Tibial artery (tissue), 4 donors: ENCODE results near the gene GPRC5B.

Experiments
- DNase-seq, 2 donors: peaks; one replicate each; pipeline ENCODE4 v3.0.0-alpha.2; 2019
- H3K27ac ChIP-seq, 2 donors: fragments of 200-600 bp; sonication (generic) in 1 of 2; 1 replicate in 1 of 2; 2 replicates in 1 of 2; pipeline ENCODE4 v1.5.1; 2018 to 2019; ENCODE audit warnings: mild to moderate bottlenecking in 1 of 2
- H3K27me3 ChIP-seq, 2 donors: fragments of 200-600 bp; sonication (generic) in 1 of 2; one replicate each; pipeline versions ENCODE4 v1.5.1 to v1.6.0; 2016 to 2019
- H3K36me3 ChIP-seq, 3 donors: fragments of 200-600 bp; sonication (generic) in 2 of 3; one replicate each; pipeline ENCODE4 v1.5.1; 2016 to 2019; ENCODE audit warnings: mild to moderate bottlenecking in 2 of 3
- H3K4me1 ChIP-seq, 4 donors: fragments of 200-600 bp; sonication (generic) in 2 of 4; 1 replicate in 3 of 4; 2 replicates in 1 of 4; pipeline ENCODE4 v1.5.1; 2016 to 2019
- H3K4me3 ChIP-seq, 2 donors: fragments of 200-600 bp; sonication (generic) in 1 of 2; 1 replicate in 1 of 2; 2 replicates in 1 of 2; pipeline ENCODE4 v1.5.1; 2018 to 2019; ENCODE audit warnings: mild to moderate bottlenecking in 2 of 2
- H3K9me3 ChIP-seq, 3 donors: fragments of 200-600 bp; sonication (generic) in 1 of 3; one replicate each; pipeline ENCODE4 v1.5.1; 2016 to 2019
- CTCF ChIP-seq, 2 experiments: fragments of 200-600 bp in 1 of 2; fragments of 450-650 bp in 1 of 2; IDR thresholded peaks; one replicate each; pipeline ENCODE4 v1.5.1; 2017 to 2019; ENCODE audit warnings: antibody characterized with exemption in 2 of 2, mild to moderate bottlenecking in 1 of 2, moderate library complexity in 1 of 2
- intact Hi-C: fragments of 100-400 bp; cut with DNase I; formaldehyde crosslinking; loops from one replicate; pipeline ENCODE4 v1.15.0; 2023; ENCODE audit warnings: low total_unique reads

The GPRC5B gene

GRCh38 chr16:19882186-19882585, 2.5 kb downstream of the GPRC5B start:
- Histone ChIP-seq H3K36me3 (no peaks in the 10 kb centered on the region), H3K4me3 (no peak overlapping the region), H3K9me3 (no peaks in the 10 kb centered on the region), H3K27ac (no peak overlapping the region), H3K4me1 (peaks cover 0 to 36% (median 31%) of the 10 kb centered on the region in 4 donors), H3K27me3 (peaks cover 0 to 37% of the 10 kb centered on the region in 2 donors)
- intact Hi-C loops, result loop anchor here (5.0 to 10.0 kb wide), 3 partner anchors 130 to 217 kb away; partner anchors contain the start of genes IQCK and KNOP1
- no peak for DNase-seq
- no peak for TF ChIP-seq CTCF (IDR thresholded peaks at IDR 0.05)

GRCh38 chr16:19881783-19882182, 2.9 kb downstream of the GPRC5B start:
- Histone ChIP-seq H3K36me3 (no peaks in the 10 kb centered on the region), H3K4me1 (peaks cover 0 to 36% (median 31%) of the 10 kb centered on the region in 4 donors), H3K27me3 (peaks cover 0 to 37% of the 10 kb centered on the region in 2 donors), H3K9me3 (no peaks in the 10 kb centered on the region), H3K27ac (no peak overlapping the region), H3K4me3 (no peak overlapping the region)
- DNase-seq, result no peak
- TF ChIP-seq CTCF (IDR thresholded peaks at IDR 0.05), result no peak
- intact Hi-C loops, result loop anchor here (5.0 to 10.0 kb wide), 3 partner anchors 129 to 217 kb away; partner anchors contain the start of genes IQCK and KNOP1

GRCh38 chr16:19881028-19881427, 3.6 kb downstream of the GPRC5B start:
- H3K27me3 ChIP-seq, result peaks cover 0 to 36% of the 10 kb centered on the region in 2 donors
- DNase-seq, result no peak
- H3K4me3 ChIP-seq, result no peak overlapping the region
- TF ChIP-seq CTCF (IDR thresholded peaks at IDR 0.05), result no peak
- peaks cover 0 to 34% (median 28%) of the 10 kb centered on the region in 4 donors for H3K4me1 ChIP-seq
- no peak overlapping the region for H3K27ac ChIP-seq
- intact Hi-C loops, result loop anchor here (5.0 to 10.0 kb wide), 3 partner anchors 129 to 216 kb away; partner anchors contain the start of genes IQCK and KNOP1
- no peaks in the 10 kb centered on the region for H3K36me3 ChIP-seq
- no peaks in the 10 kb centered on the region for H3K9me3 ChIP-seq

GRCh38 chr16:19879241-19879792, 5.3 kb downstream of the GPRC5B start:
- DNase-seq, result no peak
- TF ChIP-seq CTCF (IDR thresholded peaks at IDR 0.05), result no peak
- Histone ChIP-seq H3K4me3 (no peak overlapping the region), H3K9me3 (no peaks in the 10 kb centered on the region), H3K36me3 (no peaks in the 10 kb centered on the region), H3K4me1 (peaks cover 0 to 18% (median 12%) of the 10 kb centered on the region in 4 donors), H3K27ac (no peak overlapping the region), H3K27me3 (peaks cover 0 to 21% of the 10 kb centered on the region in 2 donors)
- intact Hi-C loops, result no loop called here

- Histone ChIP-seq H3K27ac (no peak overlapping the region), H3K9me3 (no peaks in the 10 kb centered on the region), H3K27me3 (peaks cover 0 to 15% of the 10 kb centered on the region in 2 donors), H3K4me1 (peaks cover 0 to 13% (median 7%) of the 10 kb centered on the region in 4 donors), H3K36me3 (no peaks in the 10 kb centered on the region), H3K4me3 (no peak overlapping the region)
- TF ChIP-seq CTCF (IDR thresholded peaks at IDR 0.05), result no peak
- DNase-seq, result no peak
- intact Hi-C loops, result no loop called here
Observed at GRCh38 chr16:19878757-19879156, 5.9 kb downstream of the GPRC5B start.
